UCSD-AML1 (cell line): ENCODE measurements around the gene ZCCHC13.
"Not testable (repeated sequence)": the region's sequence is repeated elsewhere in the genome, so short reads cannot be mapped to it uniquely, and the experiment has no call there.

Source experiments
- DNase-seq: peaks from one replicate; lab custom pipeline; 2025; ENCODE audit not compliant: unreplicated experiment; lab: John Stamatoyannopoulos, UW

ZCCHC13 gene

DNA sequence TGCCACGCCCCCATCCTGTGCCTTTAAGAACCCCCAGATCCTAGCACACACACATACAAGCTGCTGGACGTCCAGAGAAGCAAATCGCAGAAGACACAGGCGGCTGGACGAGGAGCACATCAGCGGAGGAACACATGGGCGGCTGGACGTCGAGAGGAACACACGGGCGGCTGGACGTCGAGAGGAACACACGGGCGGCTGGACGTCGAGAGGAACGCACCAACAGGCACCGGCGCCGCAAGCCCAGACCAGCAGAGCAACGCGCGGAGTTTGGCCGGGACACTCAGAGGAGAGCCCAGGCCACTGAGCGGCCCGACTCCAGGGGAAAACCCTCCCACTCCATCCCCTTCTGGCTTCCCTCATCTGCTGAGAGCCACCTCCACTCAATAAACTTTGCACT is 17.2 kb downstream of the ZCCHC13 start:
- DNase-seq: no peak

DNA sequence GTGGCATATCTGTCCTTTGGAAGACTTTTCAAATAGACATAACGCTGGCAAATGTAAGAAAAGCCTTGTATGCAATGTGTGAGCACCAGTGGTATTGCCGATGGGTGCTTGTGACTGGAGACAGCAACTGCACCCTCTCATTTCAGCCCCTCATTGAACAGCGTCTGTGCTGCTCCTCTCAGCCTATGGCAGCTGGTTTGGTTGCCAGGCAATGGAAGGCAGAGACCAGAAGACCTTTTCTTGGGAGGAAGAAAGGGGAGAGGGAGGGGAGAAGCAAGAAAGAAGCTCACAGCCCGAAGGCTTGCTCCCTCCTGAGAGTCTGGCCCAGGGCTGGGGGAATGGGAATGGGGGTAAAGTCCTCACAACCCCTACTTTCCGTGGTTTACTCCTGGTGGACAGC is 20.2 kb downstream of the ZCCHC13 start:
- DNase-seq: no peak

- no peak for DNase-seq
These were observed 21.4 kb downstream of the ZCCHC13 start for GRCh38 chrX:74325130-74326059.

GRCh38 chrX:74338852-74339251 is 34.9 kb downstream of the ZCCHC13 start:
- DNase-seq: no peak

DNA sequence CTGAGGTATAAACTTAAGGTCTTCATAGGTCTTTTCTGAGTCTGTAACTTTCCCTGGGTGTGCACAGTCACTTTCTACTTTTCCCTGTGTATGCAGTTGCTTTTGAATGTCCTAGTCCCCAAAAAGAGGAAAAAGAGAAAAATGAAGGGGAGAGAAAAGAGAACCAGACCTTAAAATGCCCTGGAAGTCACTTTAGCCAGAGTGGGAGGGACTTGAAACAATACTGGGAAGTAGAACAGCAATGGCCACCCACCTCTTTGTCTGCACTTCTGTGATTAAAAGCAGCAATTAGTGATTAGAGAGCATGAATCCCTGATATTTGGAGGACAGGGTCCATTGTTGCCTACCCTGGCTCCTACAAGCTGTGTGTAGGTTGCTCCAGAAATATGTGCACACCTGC is 36.1 kb downstream of the ZCCHC13 start:
- DNase-seq: no peak

DNA sequence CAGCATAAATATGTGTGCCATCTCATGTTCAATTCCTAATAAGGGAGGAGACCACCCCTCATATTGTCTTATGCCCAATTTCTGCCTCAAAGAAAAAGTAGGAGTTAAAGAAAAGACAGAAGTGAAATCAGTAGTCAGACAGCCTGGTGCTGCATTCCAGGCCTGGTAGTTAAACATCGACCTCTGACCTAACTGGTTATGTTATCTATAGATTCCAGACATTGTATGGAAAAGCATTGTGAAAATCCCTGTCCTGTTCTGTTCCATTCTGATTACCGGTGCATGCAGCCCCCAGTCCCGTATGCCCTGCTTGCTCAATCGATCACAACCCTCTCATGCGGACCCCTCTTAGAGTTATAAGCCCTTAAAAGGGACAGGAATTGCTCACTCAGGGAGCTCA is 38.2 kb downstream of the ZCCHC13 start:
- DNase-seq: not testable (repeated sequence)

GRCh38 chrX:74343343-74344279 is 39.6 kb downstream of the ZCCHC13 start:
- DNase-seq: peak; percentile 25

DNA sequence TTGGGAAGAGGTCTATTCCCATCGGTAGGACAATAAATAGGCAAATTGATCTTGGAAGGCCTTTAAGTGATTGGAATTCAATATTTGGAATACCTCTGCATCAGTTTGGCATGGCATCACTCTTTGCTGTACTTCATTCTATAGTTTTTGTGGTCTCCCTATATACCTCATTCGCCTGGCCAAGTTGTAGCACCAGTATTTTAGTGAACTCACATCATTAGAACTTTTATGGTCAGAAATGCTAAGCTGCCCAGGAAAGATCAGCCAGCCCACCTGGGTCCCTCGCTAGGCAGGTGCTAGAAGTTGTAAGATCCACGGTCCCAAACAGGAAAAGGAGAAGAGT is 40.3 kb downstream of the ZCCHC13 start:
- no peak for DNase-seq

DNA sequence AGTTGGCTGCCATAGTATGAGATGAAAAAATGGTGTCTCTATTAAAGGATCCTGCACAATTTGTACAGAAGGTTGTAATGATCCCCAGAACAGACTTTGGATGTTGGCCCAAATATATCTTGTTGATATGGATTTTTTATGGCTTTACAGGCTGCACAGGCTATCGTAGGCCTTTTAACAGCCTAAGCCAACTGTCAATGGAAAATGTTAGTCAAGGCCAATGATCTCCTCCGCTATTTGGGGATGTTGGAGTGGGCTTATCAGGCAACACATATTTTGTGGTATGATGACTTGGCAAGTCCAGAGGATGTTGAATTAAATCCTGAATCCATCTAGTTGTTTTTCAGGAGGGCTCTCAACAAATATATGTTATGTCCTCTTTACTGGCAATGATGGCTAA is 42.1 kb downstream of the ZCCHC13 start:
- DNase-seq: no peak

DNA sequence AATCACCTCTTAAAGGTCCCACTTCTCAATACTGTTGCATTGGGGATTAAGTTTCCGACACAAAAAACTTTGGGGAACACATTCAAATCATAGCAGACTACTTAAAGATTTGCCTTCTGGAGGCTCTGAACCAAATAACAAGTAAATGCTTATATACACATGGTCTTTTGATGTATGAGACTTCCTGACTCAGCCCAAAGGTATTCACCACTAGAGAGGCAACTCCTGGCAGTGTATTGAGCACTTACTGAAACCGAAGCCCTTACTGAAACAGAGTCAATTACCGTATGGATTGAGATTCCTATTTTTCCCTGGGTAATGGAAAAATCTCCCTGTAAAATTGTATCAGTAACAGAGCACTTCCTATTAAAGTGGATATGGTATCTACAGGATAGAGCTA is 45.4 kb downstream of the ZCCHC13 start:
- DNase-seq: no peak

DNA sequence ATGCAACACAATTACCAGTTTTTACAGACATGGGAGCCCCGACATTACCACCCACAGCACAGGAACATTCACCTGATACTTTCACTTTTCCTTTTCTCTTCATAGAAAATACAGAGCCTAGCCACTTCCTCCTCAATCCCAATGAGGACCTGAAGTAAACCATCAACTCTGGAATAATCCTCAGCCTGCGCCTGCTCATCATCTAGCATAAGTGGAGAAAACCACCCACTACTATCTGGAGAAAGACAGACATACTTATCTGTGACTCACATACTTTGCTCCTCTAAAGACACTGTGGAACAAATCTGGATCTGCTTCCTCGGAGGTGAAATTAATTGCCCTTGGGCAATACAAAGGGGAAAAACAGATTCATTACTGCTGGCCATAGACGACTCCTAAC is 47.8 kb downstream of the ZCCHC13 start:
- DNase-seq: no peak

DNA sequence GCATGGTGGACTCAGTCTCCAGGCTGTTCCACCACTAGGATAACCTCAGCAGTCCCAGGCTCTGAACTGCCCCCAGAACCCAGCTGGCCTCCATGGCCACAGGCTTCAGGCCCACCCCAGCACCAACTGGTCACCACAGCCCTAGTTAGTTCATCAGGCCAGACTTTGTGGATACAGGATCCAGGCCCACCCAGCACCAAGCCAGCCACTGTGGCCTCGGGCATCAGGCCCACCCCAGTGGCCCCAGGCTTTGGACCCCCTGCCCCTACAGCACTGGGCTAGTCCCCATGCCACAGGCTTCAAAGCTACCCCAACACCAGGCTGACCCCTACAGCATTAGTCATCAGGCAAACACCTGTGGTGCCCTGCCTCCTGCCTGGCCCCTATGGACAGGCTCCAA is 50.0 kb downstream of the ZCCHC13 start:
- DNase-seq: no peak
